Testis (tissue), 2 donors: ENCODE data around the gene MOB3B.

Experiments used
- POLR2A ChIP-seq: fragments of 450-650 bp; IDR thresholded peaks from one replicate; pipeline ENCODE4 v1.6.1; 2017; ENCODE audit warnings: antibody characterized with exemption, mild to moderate bottlenecking, moderate library complexity
- TF ChIP-seq, protein P1 (sequence below), 3 experiments: fragments of 450-650 bp in 2 of 3; fragments of 200-600 bp in 1 of 3; sonication (generic) in 1 of 3; IDR thresholded peaks; one replicate each; pipeline ENCODE4 v1.5.1; 2016 to 2019; ENCODE audit warnings: antibody characterized with exemption in 3 of 3, mild to moderate bottlenecking in 2 of 3, moderate library complexity in 1 of 3

DNA sequence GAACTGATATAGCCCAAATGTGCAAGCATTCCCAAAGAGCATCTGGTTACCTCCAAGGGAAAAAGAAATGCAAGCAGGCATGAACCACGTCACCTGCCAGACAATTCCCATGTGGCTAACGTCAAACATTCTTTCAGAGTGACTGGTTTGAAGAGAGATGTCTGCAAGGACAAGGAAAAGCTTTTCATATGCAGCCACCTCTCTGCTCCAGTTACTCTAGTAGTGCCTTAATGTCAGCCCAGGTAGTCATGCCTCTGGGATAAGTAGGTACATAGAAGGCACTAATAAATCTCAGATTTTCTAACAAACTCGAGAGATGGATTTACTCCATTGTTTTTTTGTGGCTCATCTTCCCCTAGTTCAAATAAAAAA lies 102.4 kb downstream of the MOB3B start:
- no peak for TF ChIP-seq POLR2A
- TF ChIP-seq, protein P1, sequence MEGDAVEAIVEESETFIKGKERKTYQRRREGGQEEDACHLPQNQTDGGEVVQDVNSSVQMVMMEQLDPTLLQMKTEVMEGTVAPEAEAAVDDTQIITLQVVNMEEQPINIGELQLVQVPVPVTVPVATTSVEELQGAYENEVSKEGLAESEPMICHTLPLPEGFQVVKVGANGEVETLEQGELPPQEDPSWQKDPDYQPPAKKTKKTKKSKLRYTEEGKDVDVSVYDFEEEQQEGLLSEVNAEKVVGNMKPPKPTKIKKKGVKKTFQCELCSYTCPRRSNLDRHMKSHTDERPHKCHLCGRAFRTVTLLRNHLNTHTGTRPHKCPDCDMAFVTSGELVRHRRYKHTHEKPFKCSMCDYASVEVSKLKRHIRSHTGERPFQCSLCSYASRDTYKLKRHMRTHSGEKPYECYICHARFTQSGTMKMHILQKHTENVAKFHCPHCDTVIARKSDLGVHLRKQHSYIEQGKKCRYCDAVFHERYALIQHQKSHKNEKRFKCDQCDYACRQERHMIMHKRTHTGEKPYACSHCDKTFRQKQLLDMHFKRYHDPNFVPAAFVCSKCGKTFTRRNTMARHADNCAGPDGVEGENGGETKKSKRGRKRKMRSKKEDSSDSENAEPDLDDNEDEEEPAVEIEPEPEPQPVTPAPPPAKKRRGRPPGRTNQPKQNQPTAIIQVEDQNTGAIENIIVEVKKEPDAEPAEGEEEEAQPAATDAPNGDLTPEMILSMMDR (IDR thresholded peaks at IDR 0.05), result no peak
